Measurements from ENCODE around the gene TRIM44. TPM values are rescaled to one million over a fixed set of nuclear protein-coding genes. Genes with fewer than 3 reads are reported as not detected.
"Not testable (repeated sequence)": the region's sequence is repeated elsewhere in the genome, so short reads cannot be mapped to it uniquely, and the experiment has no call there.

The TRIM44 gene
- total and polyA plus RNA-seq, 2 donors, result 7.4 to 18.7 TPM

DNA sequence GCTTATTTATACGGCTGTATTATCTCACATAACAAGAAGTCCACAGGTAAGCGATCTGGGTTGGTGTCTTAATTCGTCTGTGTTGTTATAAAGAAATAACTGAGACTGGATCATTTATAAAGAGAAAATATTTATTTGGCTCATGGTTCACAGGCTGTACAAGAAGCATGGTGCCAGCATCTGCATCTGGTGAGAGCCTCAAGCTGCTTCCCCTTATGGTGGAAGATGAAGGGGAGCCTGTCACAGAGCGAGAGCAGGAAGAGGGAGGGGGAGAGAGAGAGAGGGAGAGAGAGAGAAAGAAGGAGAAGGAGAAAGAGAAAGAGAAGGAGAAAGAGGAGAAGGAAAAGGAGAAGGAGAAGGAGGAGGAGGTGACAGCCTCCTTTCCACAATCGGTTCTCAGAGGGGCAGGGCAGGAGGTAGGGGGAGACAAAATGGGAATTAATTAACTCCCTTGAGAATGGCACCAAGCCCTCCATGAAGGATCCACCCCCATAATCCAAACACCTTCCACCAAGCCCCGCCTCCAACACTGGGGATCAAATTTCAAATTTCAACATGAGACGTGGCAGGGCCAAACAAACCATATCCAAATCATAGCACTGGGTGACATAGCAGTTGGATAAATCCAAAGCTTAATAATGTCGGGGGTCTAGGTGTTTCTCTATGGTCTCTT lies 15.0 kb upstream of the TRIM44 start:
- H3K9me3 ChIP-seq (ENCODE audit: control insufficient read depth in 2 of 2, insufficient read depth in 1 of 2, low read length in 1 of 2), result no peaks in the 10 kb centered on the region
- H3K27me3 ChIP-seq (ENCODE audit: control insufficient read depth in 2 of 2, insufficient read depth in 1 of 2, low read length in 1 of 2), result no peaks in the 10 kb centered on the region
- WGBS, result 89% methylated on average over 8 of the region's 8 CpGs
- no peak overlapping the region for H3K4me3 ChIP-seq (ENCODE audit: low read length in 2 of 2)
- H3K27ac ChIP-seq (ENCODE audit: low read depth in 1 of 2, low read length in 1 of 2), result no peak overlapping the region
- no peak for DNase-seq (ENCODE audit: low read depth in 6 of 9, low spot score in 9 of 9)
- no peaks in the 10 kb centered on the region for H3K4me1 ChIP-seq (ENCODE audit: control insufficient read depth in 2 of 2, insufficient read depth in 2 of 2, low read length in 2 of 2)
- H3K36me3 ChIP-seq (ENCODE audit: control insufficient read depth in 2 of 2, insufficient read depth in 2 of 2, low read length in 1 of 2), result no peaks in the 10 kb centered on the region

DNA sequence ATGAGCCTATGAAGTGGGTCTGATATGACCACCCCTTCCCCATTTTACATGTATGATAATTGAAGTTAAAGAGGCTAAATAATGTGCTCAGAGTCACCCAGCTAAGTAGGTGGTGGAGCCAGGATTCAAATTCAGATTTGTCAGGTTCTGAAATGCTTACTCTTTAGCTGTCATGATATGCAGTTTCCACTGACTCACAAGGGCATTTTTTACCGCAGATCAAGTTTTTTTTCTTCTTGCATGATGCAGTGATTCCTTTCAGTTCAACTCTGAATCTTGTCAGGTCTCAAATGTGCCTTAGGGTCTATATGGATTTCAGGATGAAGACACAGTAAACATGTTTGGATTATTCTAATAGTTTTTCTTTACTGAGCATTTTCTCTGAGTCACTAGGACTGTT lies 12.6 kb upstream of the TRIM44 start:
- Histone ChIP-seq H3K36me3 (ENCODE audit: control insufficient read depth in 2 of 2, insufficient read depth in 2 of 2, low read length in 1 of 2) (no peaks in the 10 kb centered on the region), H3K4me1 (ENCODE audit: control insufficient read depth in 2 of 2, insufficient read depth in 2 of 2, low read length in 2 of 2) (no peaks in the 10 kb centered on the region), H3K4me3 (ENCODE audit: low read length in 2 of 2) (no peak overlapping the region), H3K27me3 (ENCODE audit: control insufficient read depth in 2 of 2, insufficient read depth in 1 of 2, low read length in 1 of 2) (peaks cover 0 to 2% of the 10 kb centered on the region in 2 donors), H3K27ac (ENCODE audit: low read depth in 1 of 2, low read length in 1 of 2) (no peak overlapping the region), H3K9me3 (ENCODE audit: control insufficient read depth in 2 of 2, insufficient read depth in 1 of 2, low read length in 1 of 2) (no peaks in the 10 kb centered on the region)
- DNase-seq (ENCODE audit: low read depth in 6 of 9, low spot score in 9 of 9), result no peak
- 91% methylated on average over 1 of the region's 1 CpG for WGBS

DNA sequence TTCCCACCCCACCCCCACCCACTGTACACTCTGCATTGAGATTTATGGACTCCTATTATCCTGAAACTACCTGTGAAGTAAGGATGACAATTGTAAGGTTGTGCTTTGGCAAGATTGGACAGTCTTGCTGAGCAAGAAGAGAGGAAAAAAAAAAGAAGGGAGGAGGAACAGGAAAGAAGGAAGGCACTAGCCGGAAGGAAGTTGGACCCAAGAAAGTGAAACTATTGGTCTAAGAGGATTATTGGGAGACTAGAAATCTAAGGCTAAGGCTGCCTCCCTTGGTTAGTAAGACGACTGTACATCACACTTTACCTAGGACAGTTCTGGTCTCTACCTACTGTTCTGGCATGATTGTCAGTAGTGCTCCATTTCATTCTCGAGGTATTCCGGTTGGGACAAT lies 12.1 kb upstream of the TRIM44 start:
- Histone ChIP-seq H3K36me3 (ENCODE audit: control insufficient read depth in 2 of 2, insufficient read depth in 2 of 2, low read length in 1 of 2) (no peaks in the 10 kb centered on the region), H3K4me3 (ENCODE audit: low read length in 2 of 2) (no peak overlapping the region), H3K4me1 (ENCODE audit: control insufficient read depth in 2 of 2, insufficient read depth in 2 of 2, low read length in 2 of 2) (no peaks in the 10 kb centered on the region), H3K27ac (ENCODE audit: low read depth in 1 of 2, low read length in 1 of 2) (no peak overlapping the region), H3K9me3 (ENCODE audit: control insufficient read depth in 2 of 2, insufficient read depth in 1 of 2, low read length in 1 of 2) (no peaks in the 10 kb centered on the region), H3K27me3 (ENCODE audit: control insufficient read depth in 2 of 2, insufficient read depth in 1 of 2, low read length in 1 of 2) (peaks cover 0 to 2% of the 10 kb centered on the region in 2 donors)
- no peak for DNase-seq (ENCODE audit: low read depth in 6 of 9, low spot score in 9 of 9)
- 96% methylated on average over 4 of the region's 4 CpGs for WGBS

DNA sequence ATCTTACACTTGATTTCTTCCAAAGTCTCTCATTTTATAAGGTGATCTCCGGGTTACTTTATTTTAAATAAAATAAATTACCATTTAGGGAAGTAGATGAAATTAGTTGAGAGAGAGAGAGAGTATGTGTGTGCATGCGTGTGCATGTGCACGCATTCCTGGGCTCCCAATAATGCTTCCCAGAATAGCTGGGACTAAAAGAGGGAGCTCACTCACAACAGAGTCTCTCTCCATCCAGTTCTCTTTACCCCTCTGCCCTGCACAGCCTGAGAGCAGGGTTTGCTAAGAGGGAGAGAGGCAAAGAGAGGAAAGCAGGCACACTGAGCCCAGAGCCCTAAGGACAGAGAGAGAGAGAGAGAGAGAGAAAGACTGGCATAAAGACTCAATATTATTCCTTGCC lies 11.3 kb upstream of the TRIM44 start:
- Histone ChIP-seq H3K9me3 (ENCODE audit: control insufficient read depth in 2 of 2, insufficient read depth in 1 of 2, low read length in 1 of 2) (no peaks in the 10 kb centered on the region), H3K4me1 (ENCODE audit: control insufficient read depth in 2 of 2, insufficient read depth in 2 of 2, low read length in 2 of 2) (no peaks in the 10 kb centered on the region), H3K36me3 (ENCODE audit: control insufficient read depth in 2 of 2, insufficient read depth in 2 of 2, low read length in 1 of 2) (no peaks in the 10 kb centered on the region), H3K27me3 (ENCODE audit: control insufficient read depth in 2 of 2, insufficient read depth in 1 of 2, low read length in 1 of 2) (peaks cover 3 to 5% of the 10 kb centered on the region in 2 donors), H3K4me3 (ENCODE audit: low read length in 2 of 2) (no peak overlapping the region), H3K27ac (ENCODE audit: low read depth in 1 of 2, low read length in 1 of 2) (no peak overlapping the region)
- DNase-seq (ENCODE audit: low read depth in 6 of 9, low spot score in 9 of 9), result no peak
- 97% methylated on average over 3 of the region's 3 CpGs for WGBS

DNA sequence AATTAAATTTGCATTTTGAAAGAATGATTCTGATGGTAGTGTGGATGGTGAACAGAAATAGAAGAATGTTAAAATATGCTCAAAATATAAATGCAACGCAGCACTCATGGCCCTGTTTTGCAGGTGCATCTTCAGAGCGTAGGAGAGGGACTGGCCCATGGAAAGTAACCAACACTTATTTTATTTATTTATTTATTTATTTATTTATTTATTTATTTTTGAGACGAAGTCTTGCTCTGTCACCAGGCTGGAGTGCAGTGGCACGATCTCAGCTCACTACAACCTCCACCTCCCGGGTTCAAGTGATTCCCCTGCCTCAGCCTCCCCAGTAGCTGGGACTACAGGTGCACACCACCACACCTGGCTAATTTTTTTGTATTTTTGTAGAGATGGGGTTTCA lies 9.8 kb upstream of the TRIM44 start:
- H3K27ac ChIP-seq (ENCODE audit: low read depth in 1 of 2, low read length in 1 of 2); DNase-seq (ENCODE audit: low read depth in 6 of 9, low spot score in 9 of 9); H3K4me3 ChIP-seq (ENCODE audit: low read length in 2 of 2); H3K36me3 ChIP-seq (ENCODE audit: control insufficient read depth in 2 of 2, insufficient read depth in 2 of 2, low read length in 1 of 2); H3K9me3 ChIP-seq (ENCODE audit: control insufficient read depth in 2 of 2, insufficient read depth in 1 of 2, low read length in 1 of 2); H3K27me3 ChIP-seq (ENCODE audit: control insufficient read depth in 2 of 2, insufficient read depth in 1 of 2, low read length in 1 of 2); H3K4me1 ChIP-seq (ENCODE audit: control insufficient read depth in 2 of 2, insufficient read depth in 2 of 2, low read length in 2 of 2): not testable (repeated sequence)
- WGBS, result 94% methylated on average over 5 of the region's 5 CpGs

DNA sequence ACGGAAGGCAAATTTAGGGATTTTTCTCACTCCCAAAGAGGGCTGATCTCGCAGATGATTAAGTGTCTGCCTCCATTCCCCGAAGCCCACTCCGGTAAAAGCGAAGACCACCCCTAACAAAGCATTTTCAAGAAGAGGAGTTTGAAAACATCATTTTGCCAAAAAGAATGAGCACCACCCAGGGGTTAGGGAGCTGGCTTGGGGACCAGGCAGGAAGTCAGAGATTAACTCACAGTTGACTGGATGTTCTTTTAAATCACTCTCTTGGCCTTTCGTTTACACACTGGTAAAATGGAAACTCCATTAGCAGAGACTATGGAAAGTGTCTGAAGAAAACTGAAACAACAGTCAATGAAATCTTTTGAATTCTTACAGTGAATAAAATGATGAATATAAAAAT lies 7.9 kb upstream of the TRIM44 start:
- 87% methylated on average over 6 of the region's 6 CpGs for WGBS
- Histone ChIP-seq H3K27ac (ENCODE audit: low read depth in 1 of 2, low read length in 1 of 2) (no peak overlapping the region), H3K4me3 (ENCODE audit: low read length in 2 of 2) (no peak overlapping the region), H3K4me1 (ENCODE audit: control insufficient read depth in 2 of 2, insufficient read depth in 2 of 2, low read length in 2 of 2) (no peaks in the 10 kb centered on the region), H3K27me3 (ENCODE audit: control insufficient read depth in 2 of 2, insufficient read depth in 1 of 2, low read length in 1 of 2) (peaks cover 3 to 6% of the 10 kb centered on the region in 2 donors), H3K9me3 (ENCODE audit: control insufficient read depth in 2 of 2, insufficient read depth in 1 of 2, low read length in 1 of 2) (no peaks in the 10 kb centered on the region), H3K36me3 (ENCODE audit: control insufficient read depth in 2 of 2, insufficient read depth in 2 of 2, low read length in 1 of 2) (no peaks in the 10 kb centered on the region)
- DNase-seq (ENCODE audit: low read depth in 6 of 9, low spot score in 9 of 9), result no peak

DNA sequence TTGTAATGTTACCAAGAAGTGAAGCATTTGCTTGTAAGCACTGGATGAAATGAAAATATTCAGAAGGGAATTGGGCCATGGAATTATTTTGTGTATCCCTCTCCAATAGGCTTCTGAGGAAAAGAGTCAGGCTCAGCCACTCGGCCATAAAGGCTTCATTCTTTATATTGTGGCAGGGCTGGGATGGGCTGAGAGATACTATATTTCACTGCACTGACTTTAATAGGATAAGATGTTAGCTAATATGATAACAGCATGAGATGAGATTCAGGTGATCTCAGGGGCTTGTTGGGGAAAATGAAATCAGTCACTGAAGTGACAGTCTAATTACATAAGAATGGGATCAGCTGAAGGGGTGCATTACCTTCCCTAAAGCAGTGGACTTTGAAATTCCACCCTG lies 7.3 kb upstream of the TRIM44 start:
- no peak overlapping the region for H3K4me3 ChIP-seq (ENCODE audit: low read length in 2 of 2)
- H3K36me3 ChIP-seq (ENCODE audit: control insufficient read depth in 2 of 2, insufficient read depth in 2 of 2, low read length in 1 of 2), result no peaks in the 10 kb centered on the region
- DNase-seq (ENCODE audit: low read depth in 6 of 9, low spot score in 9 of 9), result no peak
- peaks cover 6% of the 10 kb centered on the region in 2 donors for H3K27me3 ChIP-seq (ENCODE audit: control insufficient read depth in 2 of 2, insufficient read depth in 1 of 2, low read length in 1 of 2)
- H3K9me3 ChIP-seq (ENCODE audit: control insufficient read depth in 2 of 2, insufficient read depth in 1 of 2, low read length in 1 of 2), result no peaks in the 10 kb centered on the region
- H3K4me1 ChIP-seq (ENCODE audit: control insufficient read depth in 2 of 2, insufficient read depth in 2 of 2, low read length in 2 of 2), result no peaks in the 10 kb centered on the region
- no peak overlapping the region for H3K27ac ChIP-seq (ENCODE audit: low read depth in 1 of 2, low read length in 1 of 2)
- WGBS, result 96% methylated on average over 1 of the region's 1 CpG

DNA sequence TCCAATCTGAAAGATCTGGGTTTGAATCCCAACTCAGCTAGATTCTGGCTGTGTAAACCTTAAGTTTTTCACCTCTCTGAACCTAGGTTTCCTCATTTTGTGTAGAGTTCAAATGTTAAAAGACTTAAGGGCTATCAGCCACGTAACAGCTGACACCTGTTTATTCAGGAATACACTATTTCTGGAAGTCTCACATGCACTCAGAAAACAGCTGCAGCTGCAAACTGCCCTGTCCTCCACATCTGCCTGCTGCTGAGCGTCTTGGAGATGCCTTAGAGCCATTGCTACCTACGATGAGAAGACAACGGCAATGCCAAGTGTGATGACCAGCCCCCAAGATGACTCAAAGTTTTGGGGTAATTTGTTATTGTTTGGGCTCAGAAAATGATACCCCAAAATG lies 6.7 kb upstream of the TRIM44 start:
- DNase-seq (ENCODE audit: low read depth in 6 of 9, low spot score in 9 of 9), result no peak
- no peak overlapping the region for H3K27ac ChIP-seq (ENCODE audit: low read depth in 1 of 2, low read length in 1 of 2)
- no peaks in the 10 kb centered on the region for H3K9me3 ChIP-seq (ENCODE audit: control insufficient read depth in 2 of 2, insufficient read depth in 1 of 2, low read length in 1 of 2)
- no peak overlapping the region for H3K4me3 ChIP-seq (ENCODE audit: low read length in 2 of 2)
- peaks cover 6% of the 10 kb centered on the region in 2 donors for H3K27me3 ChIP-seq (ENCODE audit: control insufficient read depth in 2 of 2, insufficient read depth in 1 of 2, low read length in 1 of 2)
- H3K36me3 ChIP-seq (ENCODE audit: control insufficient read depth in 2 of 2, insufficient read depth in 2 of 2, low read length in 1 of 2), result no peaks in the 10 kb centered on the region
- WGBS, result 86% methylated on average over 4 of the region's 4 CpGs
- H3K4me1 ChIP-seq (ENCODE audit: control insufficient read depth in 2 of 2, insufficient read depth in 2 of 2, low read length in 2 of 2), result no peaks in the 10 kb centered on the region

DNA sequence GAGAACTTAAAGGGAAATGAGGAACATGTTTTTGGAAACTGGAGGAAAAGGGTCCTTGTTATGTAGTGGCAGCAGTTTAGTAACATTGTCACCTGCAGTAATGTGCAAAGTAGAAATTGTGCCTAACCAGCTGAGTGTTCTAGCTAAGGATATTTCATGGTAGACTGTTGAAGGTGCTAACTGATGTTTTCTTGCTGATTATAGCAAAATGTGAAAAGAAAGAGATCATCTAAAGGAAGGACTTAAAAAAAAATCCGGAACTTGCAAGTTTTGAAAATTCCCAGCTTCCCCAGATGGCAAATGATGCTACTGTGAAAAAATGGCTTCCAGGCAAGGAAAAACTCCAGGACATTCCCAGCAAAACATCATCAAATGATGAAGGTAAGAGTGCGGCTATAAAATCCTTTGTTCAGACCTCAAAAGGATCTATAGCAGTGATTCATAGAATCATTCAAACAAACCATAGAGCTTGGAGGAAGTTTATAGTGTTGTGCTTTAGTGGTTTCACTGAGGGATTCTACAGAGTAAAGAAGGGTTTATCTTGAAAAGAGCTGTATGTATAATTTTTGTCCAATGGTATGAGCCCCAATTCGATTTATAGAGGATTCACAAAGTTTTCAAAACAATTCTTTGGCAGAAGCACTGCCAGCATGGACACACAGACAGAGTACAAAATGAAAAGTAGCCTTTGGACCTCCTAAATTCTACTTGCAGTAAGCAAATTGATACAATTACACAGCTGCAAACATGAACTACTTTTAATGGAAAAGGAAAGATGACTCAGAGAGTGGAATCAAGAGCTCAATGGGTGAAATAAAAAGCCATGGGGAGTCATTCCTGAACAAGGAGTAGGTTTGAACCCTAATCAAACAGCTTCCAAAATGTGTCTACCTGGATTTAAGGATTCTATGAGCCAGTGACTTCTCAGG lies 4.3 kb upstream of the TRIM44 start:
- Histone ChIP-seq H3K36me3 (ENCODE audit: control insufficient read depth in 2 of 2, insufficient read depth in 2 of 2, low read length in 1 of 2) (no peaks in the 10 kb centered on the region), H3K27me3 (ENCODE audit: control insufficient read depth in 2 of 2, insufficient read depth in 1 of 2, low read length in 1 of 2) (peaks cover 6 to 9% of the 10 kb centered on the region in 2 donors), H3K9me3 (ENCODE audit: control insufficient read depth in 2 of 2, insufficient read depth in 1 of 2, low read length in 1 of 2) (peaks cover 0 to 5% of the 10 kb centered on the region in 2 donors), H3K27ac (ENCODE audit: low read depth in 1 of 2, low read length in 1 of 2) (no peak overlapping the region), H3K4me1 (ENCODE audit: control insufficient read depth in 2 of 2, insufficient read depth in 2 of 2, low read length in 2 of 2) (peaks cover 3 to 11% of the 10 kb centered on the region in 2 donors), H3K4me3 (ENCODE audit: low read length in 2 of 2) (no peak overlapping the region)
- 81% methylated on average over 3 of the region's 3 CpGs for WGBS
- DNase-seq (ENCODE audit: low read depth in 6 of 9, low spot score in 9 of 9), result no peak
